GM18873 (cell line): ENCODE measurements around the gene SDK1.

ENCODE experiments used
- ATAC-seq: cut with Tn5 transposase; IDR thresholded peaks from one replicate; pipeline ENCODE4 v1.9.1; 2021; ENCODE audit warnings: mild to moderate bottlenecking, moderate library complexity, moderate number of reproducible peaks; ENCODE audit not compliant: unreplicated experiment, low FRiP score

Gene SDK1

DNA sequence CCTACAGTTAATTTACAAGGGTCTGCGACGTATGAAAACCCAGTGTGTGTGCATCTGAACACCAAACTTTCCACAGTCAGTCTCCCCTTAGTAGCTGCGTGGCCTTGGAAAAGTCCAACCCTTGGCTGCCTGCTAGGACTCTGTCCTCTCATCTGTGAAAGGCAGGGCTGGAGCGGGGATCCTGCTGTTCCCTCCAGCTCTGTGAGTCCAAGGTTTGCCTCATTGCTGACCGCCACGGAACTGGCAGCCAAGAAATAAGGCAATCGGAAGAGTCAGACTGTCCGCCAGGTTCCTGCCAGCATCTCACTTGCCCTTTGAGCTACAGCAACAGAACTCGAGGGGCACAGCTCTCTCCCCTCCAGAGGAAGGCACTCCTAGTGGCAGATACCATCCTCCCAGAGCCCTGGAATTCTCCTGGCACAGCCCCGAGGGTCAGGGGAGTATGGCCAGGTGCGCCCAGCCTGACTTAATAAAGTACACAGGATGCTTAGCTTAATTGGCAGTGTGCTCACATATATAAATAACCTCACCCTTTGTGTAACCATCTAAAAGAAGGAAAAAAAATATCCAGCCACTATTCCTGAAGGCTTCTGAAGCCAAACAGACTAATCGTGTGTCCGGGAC is 851.0 kb downstream of the SDK1 start:
- no peak for ATAC-seq

DNA sequence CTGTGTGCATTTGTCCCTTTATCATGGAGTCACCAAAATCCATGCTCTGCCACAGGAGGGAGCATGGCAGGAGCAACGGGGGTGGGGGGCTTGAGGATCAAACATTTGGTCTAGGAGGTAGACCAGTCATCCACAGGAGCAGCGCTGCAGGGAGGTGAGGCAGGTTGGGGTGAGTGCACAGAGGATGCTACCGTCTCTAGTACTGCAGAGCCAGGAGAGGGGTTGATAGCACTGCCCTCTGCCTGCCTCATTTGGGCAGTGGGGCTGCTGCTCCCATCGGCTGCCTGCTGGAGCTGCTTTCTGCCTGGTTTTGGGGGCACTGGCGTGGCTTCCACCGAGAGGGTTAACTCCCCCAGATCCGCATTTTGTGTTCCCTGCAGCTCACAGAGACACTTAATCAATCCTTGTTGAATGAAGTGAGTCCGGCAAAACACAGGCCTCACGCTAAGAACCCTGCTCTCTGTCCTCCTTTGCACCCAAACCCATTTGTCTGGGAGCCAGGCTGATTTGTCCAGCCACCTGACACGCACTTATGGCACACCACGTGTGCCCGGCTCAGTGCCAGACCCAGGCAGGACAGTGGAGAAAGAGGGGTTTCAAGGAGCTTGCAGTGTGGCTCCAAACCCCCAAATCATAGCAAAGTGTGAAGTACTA is 854.0 kb downstream of the SDK1 start:
- no peak for ATAC-seq

- ATAC-seq, result no peak
These were observed 855.1 kb downstream of the SDK1 start for GRCh38 chr7:4156190-4156589.

DNA sequence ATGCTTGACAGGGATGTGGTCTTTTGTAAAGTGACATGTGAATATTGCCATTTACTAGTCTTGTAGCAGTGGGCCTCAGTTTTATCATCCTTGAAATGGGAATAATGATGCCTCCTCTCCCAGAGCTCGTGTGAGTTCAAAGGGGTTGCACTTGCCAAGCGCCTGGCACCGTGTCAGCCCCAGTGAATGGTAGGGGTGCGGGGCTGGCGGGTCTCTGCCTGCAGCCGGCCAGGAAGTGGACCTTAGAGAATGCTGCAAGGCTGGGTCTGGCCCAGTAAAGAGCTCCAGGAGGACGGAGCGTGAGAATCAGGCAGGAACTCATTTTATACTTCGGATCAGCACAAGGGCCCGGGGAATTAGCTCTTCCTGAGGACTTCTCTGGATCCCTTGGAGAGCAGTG is 856.6 kb downstream of the SDK1 start:
- ATAC-seq, result no peak

GRCh38 chr7:4158441-4159153 is 857.5 kb downstream of the SDK1 start:
- no peak for ATAC-seq

- no peak for ATAC-seq
These were observed 858.1 kb downstream of the SDK1 start for GRCh38 chr7:4159154-4159501.

- ATAC-seq, result no peak
These were observed 858.9 kb downstream of the SDK1 start for GRCh38 chr7:4159761-4160554.

- no peak for ATAC-seq
These were observed 862.0 kb downstream of the SDK1 start for GRCh38 chr7:4162884-4163564.

- no peak for ATAC-seq
These were observed 862.6 kb downstream of the SDK1 start for GRCh38 chr7:4163565-4164203.

DNA sequence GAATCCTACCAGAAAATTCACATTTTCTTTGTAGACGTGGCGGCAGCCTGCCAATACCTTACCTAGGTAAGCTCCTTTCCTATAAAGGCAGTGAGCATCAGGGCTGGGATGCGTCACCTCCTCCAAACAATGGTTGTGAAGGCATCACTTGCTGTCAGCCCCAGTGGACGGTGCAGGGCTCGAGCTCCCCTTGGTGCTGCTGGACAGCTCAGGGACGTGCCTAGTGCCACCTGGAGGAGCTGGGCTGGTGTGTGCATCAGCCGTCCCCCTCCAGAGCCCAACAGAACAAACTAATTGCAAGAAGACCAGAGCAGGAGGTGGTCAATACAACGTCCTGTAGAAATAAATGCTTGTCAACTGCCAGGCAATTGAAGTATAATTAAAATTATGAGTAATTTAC is 863.5 kb downstream of the SDK1 start:
- no peak for ATAC-seq

- ATAC-seq, result no peak
These were observed 865.3 kb downstream of the SDK1 start for GRCh38 chr7:4166340-4166739.

DNA sequence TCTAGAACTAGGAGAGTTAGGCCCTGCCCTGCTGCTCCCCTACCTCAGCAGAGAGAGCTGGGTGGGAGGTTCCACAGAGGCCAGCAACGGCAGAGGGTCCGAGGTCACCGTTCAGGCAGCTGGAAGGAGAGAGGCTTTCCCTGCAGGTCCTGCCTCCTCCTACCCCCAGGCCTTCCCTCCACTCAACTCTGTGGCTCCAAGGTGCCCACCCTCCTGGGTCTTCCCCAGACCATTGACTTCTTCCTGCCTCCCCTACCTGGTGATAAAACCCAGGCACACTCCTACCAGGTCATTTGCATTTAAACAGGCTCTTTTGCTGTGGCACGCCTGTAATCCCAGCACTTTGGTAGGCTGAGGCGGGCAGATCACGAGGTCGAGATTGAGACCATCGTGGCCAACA is 865.8 kb downstream of the SDK1 start:
- no peak for ATAC-seq

- ATAC-seq, result no peak
These were observed 866.4 kb downstream of the SDK1 start for GRCh38 chr7:4167385-4167910.

- ATAC-seq, result no peak
These were observed 867.0 kb downstream of the SDK1 start for GRCh38 chr7:4168041-4168440.

DNA sequence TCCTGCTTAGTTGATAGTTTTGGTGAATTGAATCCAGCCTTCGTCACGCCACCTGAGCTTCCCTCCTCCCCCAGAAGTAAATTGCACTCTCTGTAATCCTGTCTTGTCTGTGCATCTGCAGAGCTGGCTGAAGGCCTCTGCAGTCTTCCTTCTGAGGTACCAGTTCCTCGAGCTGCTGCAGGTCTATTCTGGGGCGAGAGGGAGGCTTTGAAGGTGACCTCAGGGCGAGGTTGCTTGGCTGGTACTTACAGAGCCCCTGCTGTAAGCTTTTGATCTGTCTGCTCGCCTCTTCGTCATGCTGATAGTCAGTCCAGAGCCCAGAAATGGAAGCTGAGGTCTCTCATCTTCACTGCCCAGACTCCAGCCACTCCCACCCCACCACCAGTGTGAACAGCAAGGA is 867.5 kb downstream of the SDK1 start:
- ATAC-seq, result no peak

- no peak for ATAC-seq
These were observed 868.4 kb downstream of the SDK1 start for GRCh38 chr7:4169455-4169854.

DNA sequence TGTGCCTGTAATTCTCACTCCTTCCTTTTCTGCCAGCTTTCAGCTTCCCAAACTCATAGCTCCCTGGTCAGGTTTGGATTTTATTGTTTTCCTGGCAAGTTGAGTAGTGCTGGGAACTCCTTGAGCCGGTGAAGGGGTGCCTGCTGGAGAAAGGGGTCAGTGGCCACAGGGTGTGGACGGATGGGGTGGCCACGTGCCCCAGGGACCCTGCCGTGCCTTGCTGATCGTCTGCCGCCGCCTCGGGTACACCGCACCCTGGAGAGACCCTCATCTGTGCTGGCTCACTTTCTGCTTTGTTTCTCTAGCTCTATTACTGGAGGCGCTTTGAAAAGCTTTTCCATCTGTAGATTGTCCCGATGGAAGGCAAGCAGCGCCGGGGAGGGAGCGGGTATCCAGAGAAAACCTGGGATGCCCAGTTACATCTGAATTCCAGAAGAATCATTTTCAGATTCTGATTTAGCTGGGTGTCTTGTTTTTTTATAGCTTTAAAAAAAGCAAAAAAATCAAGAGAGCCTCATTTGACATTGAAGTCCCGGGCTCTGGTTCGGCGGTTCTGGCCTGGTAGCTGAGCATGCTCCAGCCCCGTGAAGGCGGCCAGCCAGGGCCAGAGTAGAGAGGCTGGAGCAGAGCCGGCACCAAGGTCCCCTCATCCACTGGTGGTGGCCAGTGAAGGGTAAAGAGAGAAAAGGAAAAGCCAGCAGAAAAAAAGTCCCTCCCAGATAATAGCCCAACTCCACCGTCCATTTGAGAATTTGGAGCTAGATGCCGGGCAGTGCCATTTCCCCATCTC is 870.1 kb downstream of the SDK1 start:
- no peak for ATAC-seq

DNA sequence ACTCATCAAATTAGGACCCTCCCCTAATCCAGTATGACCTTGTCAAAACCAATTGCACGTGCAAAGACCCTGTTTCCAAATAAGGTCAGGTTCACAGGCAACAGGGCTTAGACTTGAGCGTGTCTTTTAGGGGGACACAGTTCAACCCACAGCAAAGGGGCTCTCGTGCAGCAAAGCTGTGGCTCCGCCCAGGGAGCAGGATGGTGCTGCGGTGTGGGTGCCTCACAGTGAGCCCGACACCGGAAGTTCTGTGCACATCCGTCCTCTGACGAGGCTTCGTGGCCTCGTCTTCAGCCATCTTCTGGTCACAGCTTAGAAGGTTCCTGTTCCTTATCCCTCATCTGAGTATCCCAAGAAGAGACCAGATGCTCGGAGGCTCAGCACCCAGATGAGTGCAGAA is 871.8 kb downstream of the SDK1 start:
- ATAC-seq, result no peak

DNA sequence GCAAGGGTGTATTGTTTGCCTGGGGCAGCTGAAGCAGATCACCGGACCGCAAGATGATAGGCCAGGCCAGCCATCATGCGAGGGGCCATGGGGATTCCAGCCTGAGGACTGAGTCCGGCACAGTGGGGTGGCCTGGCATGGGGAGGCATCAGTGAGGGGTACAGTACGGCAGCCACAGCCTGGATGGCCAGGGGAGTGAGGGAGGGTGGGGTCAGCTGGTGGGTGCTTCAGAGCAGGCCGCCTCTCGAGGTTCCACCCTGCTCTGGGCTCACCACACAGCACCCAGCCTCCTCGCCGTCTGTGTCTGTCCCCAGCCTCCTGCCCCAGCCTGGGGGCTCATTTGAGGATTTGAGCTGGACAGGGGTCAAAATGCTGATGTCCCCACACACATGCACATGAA is 872.6 kb downstream of the SDK1 start:
- ATAC-seq, result no peak
